HepG2 (cell line): ENCODE data around the gene NAA38. TPM values are rescaled to one million over a fixed set of nuclear protein-coding genes. Genes with fewer than 3 reads are reported as not detected.

ENCODE experiments used
- ETV6 ChIP-seq: sonication (generic); formaldehyde crosslinking; conservative IDR thresholded peaks from 2 replicates; pipeline ENCODE4 v1.4.0; 2020; ENCODE audit warnings: missing genetic modification reagents
- FOSL1 ChIP-seq: sonication (generic); formaldehyde crosslinking; IDR thresholded peaks from 2 replicates; pipeline ENCODE4 v1.9.0; 2021; ENCODE audit warnings: missing genetic modification reagents, borderline replicate concordance
- GZF1 ChIP-seq: sonication (generic); formaldehyde crosslinking; IDR thresholded peaks from 2 replicates; pipeline ENCODE4 v1.5.1; 2020; ENCODE audit warnings: mild to moderate bottlenecking, missing genetic modification reagents
- KLF9 ChIP-seq: IDR thresholded peaks from 2 replicates; pipeline ENCODE4 v1.6.1; 2016; ENCODE audit warnings: low read depth
- MED8 ChIP-seq: sonication (generic); formaldehyde crosslinking; IDR thresholded peaks from 2 replicates; pipeline ENCODE4 v1.8.1; 2023; ENCODE audit warnings: mild to moderate bottlenecking, missing genetic modification reagents; ENCODE audit not compliant: insufficient replicate concordance
- POLR2AphosphoS5 ChIP-seq: IDR thresholded peaks from 2 replicates; pipeline ENCODE4 v1.6.1; 2012; ENCODE audit warnings: low read depth, low read length
- RFX3 ChIP-seq: IDR thresholded peaks from 2 replicates; pipeline ENCODE4 v1.6.1; 2016; ENCODE audit warnings: missing biosample characterization, missing genetic modification reagents
- SP4 ChIP-seq: sonication (generic); formaldehyde crosslinking; IDR thresholded peaks from 2 replicates; pipeline ENCODE4 v1.8.1; 2023; ENCODE audit warnings: mild to moderate bottlenecking, missing genetic modification reagents
- ZNF138 ChIP-seq: sonication (generic); formaldehyde crosslinking; IDR thresholded peaks from 2 replicates; pipeline ENCODE4 v1.5.0; 2020; ENCODE audit warnings: mild to moderate bottlenecking, low read depth, missing genetic modification reagents
- ZNF335 ChIP-seq: sonication (generic); formaldehyde crosslinking; IDR thresholded peaks from 2 replicates; pipeline ENCODE4 v1.4.0; 2020; ENCODE audit warnings: missing genetic modification reagents
- polyA plus RNA-seq, 8 experiments: library from polyadenylated mRNA; depleted of rRNA in 3 of 8; stranded (reverse) in 7 of 8; unstranded in 1 of 8; fragments of >200 nt; fragmentation: Illumina TruSeq in 4 of 8; extraction: Trizol in 4 of 8; gene quantifications; 2 replicates each; pipeline versions ENCODE4 v1.2.1 to v1.2.3, GENCODE V29; 2011 to 2016; ENCODE audit warnings: low read depth in 4 of 8, missing spikeins in 1 of 8, mixed read lengths in 1 of 8; ENCODE audit not compliant: insufficient read depth in 1 of 8
- total RNA-seq, 5 experiments: library from RNA; depleted of rRNA; stranded (reverse); fragments of >200 nt; fragmentation: Illumina TruSeq; extraction: Trizol; gene quantifications; 2 replicates each; pipeline ENCODE4 v1.2.3, GENCODE V29; 2016; ENCODE audit warnings: low read depth in 1 of 5
- TF ChIP-seq, protein P1 (sequence below): sonication (generic); formaldehyde crosslinking; IDR thresholded peaks from 2 replicates; pipeline ENCODE4 v1.5.0; 2020; ENCODE audit warnings: missing genetic modification reagents
- TF ChIP-seq, protein P2 (sequence below): sonication (generic); formaldehyde crosslinking; IDR thresholded peaks from 2 replicates; pipeline ENCODE4 v1.9.0; 2022; ENCODE audit warnings: missing genetic modification reagents, mild to moderate bottlenecking, borderline replicate concordance

The NAA38 gene
- total and polyA plus RNA-seq, 2 of the 13 experiments (the other 11 are each of a cell fraction or from before 2014, with no cell fraction given): 46.9 to 91.6 TPM

- TF ChIP-seq, protein P1, sequence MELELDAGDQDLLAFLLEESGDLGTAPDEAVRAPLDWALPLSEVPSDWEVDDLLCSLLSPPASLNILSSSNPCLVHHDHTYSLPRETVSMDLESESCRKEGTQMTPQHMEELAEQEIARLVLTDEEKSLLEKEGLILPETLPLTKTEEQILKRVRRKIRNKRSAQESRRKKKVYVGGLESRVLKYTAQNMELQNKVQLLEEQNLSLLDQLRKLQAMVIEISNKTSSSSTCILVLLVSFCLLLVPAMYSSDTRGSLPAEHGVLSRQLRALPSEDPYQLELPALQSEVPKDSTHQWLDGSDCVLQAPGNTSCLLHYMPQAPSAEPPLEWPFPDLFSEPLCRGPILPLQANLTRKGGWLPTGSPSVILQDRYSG: no peak
- no peak for TF ChIP-seq ETV6 (CRISPR knock-in tag)
- TF ChIP-seq ZNF335 (CRISPR knock-in tag): no peak; the same call in 1 of the 2 replicates
- peak; percentile 80 for TF ChIP-seq RFX3 (CRISPR knock-in tag)
- TF ChIP-seq, protein P2, sequence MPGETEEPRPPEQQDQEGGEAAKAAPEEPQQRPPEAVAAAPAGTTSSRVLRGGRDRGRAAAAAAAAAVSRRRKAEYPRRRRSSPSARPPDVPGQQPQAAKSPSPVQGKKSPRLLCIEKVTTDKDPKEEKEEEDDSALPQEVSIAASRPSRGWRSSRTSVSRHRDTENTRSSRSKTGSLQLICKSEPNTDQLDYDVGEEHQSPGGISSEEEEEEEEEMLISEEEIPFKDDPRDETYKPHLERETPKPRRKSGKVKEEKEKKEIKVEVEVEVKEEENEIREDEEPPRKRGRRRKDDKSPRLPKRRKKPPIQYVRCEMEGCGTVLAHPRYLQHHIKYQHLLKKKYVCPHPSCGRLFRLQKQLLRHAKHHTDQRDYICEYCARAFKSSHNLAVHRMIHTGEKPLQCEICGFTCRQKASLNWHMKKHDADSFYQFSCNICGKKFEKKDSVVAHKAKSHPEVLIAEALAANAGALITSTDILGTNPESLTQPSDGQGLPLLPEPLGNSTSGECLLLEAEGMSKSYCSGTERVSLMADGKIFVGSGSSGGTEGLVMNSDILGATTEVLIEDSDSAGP (CRISPR knock-in tag): peak; percentile 81; the same call in 1 of the 2 replicates
- TF ChIP-seq FOSL1: no peak
- TF ChIP-seq KLF9 (CRISPR knock-in tag): no peak
- peak; percentile 67 for TF ChIP-seq POLR2AphosphoS5
- TF ChIP-seq SP4: peak; percentile 31; the same call in 1 of the 2 replicates
- TF ChIP-seq MED8 (CRISPR knock-in tag): no peak
- TF ChIP-seq GZF1: no peak
- no peak for TF ChIP-seq ZNF138 (CRISPR knock-in tag)
These were observed 22.2 kb downstream of the NAA38 start (continued) for GRCh38 chr17:7834957-7835813.
